Coronary artery (tissue), 2 donors: ENCODE results near the gene LRRC26.
A peak's percentile ranks its signal among the peaks of the same experiment; 100 is the strongest.

ENCODE experiments used
- DNase-seq: peaks from one replicate; pipeline ENCODE4 v3.0.0-alpha.2; 2017; ENCODE audit warnings: low spot score
- H3K27ac ChIP-seq, 2 donors: fragments of 200-600 bp; sonication (generic); one replicate each; pipeline ENCODE4 v1.5.1; 2016 to 2019
- H3K4me3 ChIP-seq: fragments of 200-600 bp; sonication (generic); 2 replicates; pipeline ENCODE4 v1.5.1; 2016; ENCODE audit warnings: mild to moderate bottlenecking, moderate library complexity
- CTCF ChIP-seq: fragments of 200-600 bp; sonication (generic); IDR thresholded peaks from one replicate; pipeline ENCODE4 v1.5.1; 2019; ENCODE audit warnings: antibody characterized with exemption

Gene LRRC26

GRCh38 chr9:137187386-137187785 lies 17.5 kb upstream of the LRRC26 start:
- Histone ChIP-seq H3K27ac (no peak overlapping the region), H3K4me3 (peak overlapping the region; percentile 93)
- DNase-seq: no peak
- no peak for TF ChIP-seq CTCF

DNA sequence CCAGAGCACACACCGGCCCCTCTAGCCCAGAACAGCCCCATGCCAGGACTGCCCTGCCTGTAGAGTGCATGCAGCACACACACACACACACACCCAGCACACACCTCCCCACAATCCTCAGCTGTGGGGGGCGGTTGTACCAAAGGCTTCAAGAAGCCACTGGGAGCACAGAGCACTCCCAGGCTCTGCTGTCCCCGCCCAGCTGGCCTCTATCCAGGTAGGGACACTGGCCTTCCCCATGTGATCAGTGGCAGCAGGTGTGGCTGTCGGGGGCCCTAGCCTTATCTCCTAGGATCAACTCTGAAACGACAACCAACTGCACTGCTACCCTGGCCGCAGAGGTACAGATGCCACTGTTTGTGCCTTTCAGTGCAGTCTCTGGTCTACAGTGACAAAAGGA lies 16.5 kb upstream of the LRRC26 start:
- no peak overlapping the region for H3K27ac ChIP-seq
- no peak for DNase-seq
- no peak for TF ChIP-seq CTCF
- peak overlapping the region; percentile 93 for H3K4me3 ChIP-seq

DNA sequence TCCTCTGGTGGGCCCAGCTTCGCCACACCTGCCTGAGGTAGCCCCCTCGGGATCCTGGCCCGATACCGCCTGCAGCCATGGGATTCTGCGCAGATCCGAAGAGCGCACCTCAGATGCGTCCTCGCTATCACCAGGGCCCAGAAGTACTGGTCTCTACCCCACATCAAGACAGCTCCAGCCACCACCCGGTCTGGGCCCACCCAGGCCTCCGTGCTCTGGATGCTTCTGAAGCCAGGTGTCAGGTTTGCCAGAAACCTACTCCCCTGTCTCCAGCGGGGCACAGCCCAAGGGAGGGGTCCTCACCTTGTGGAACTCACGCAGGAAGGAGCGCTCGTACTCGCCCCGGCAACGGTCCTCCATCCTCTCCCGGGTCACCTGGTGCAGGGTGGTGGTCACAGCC lies 16.1 kb upstream of the LRRC26 start:
- no peak for DNase-seq
- Histone ChIP-seq H3K27ac (no peak overlapping the region), H3K4me3 (no peak overlapping the region)
- no peak for TF ChIP-seq CTCF

GRCh38 chr9:137184881-137185660 lies 15.2 kb upstream of the LRRC26 start:
- Histone ChIP-seq H3K27ac (no peak overlapping the region), H3K4me3 (no peak overlapping the region)
- no peak for TF ChIP-seq CTCF
- DNase-seq: no peak

GRCh38 chr9:137183980-137184595 lies 14.2 kb upstream of the LRRC26 start:
- no peak for TF ChIP-seq CTCF
- H3K4me3 ChIP-seq: no peak overlapping the region
- H3K27ac ChIP-seq: no peak overlapping the region
- DNase-seq: no peak

GRCh38 chr9:137182836-137183235 lies 13.0 kb upstream of the LRRC26 start:
- H3K27ac ChIP-seq: no peak overlapping the region
- no peak for DNase-seq
- TF ChIP-seq CTCF: no peak
- no peak overlapping the region for H3K4me3 ChIP-seq

GRCh38 chr9:137181680-137182079 lies 11.8 kb upstream of the LRRC26 start:
- DNase-seq: no peak
- Histone ChIP-seq H3K27ac (no peak overlapping the region), H3K4me3 (no peak overlapping the region)
- TF ChIP-seq CTCF: no peak
